OCI-LY1 (cell line): ENCODE measurements around the gene TTC27.
"Not testable (repeated sequence)": the region's sequence is repeated elsewhere in the genome, so short reads cannot be mapped to it uniquely, and the experiment has no call there.

Experiments
- H2AFZ ChIP-seq: fragments of 200-600 bp; sonication (generic), shearing (Covaris generic); 2 replicates; pipeline ENCODE4 v1.6.0; 2014; ENCODE audit warnings: antibody characterized with exemption, mild to moderate bottlenecking, low read length
- H3F3A ChIP-seq: fragments of 200-600 bp; sonication (generic), shearing (Covaris generic); 2 replicates; pipeline ENCODE4 v1.6.0; 2014; ENCODE audit warnings: mild to moderate bottlenecking, antibody characterized with exemption, low read length, moderate library complexity; ENCODE audit not compliant: insufficient read depth
- H3K27ac ChIP-seq: fragments of 200-600 bp; sonication (generic); 2 replicates; pipeline ENCODE4 v1.5.1; 2014; ENCODE audit warnings: low read length, mixed run types, mild to moderate bottlenecking, low read depth; ENCODE audit not compliant: poor library complexity, severe bottlenecking
- H3K27me3 ChIP-seq: fragments of 200-600 bp; sonication (generic); 2 replicates; pipeline ENCODE4 v1.6.0; 2014; ENCODE audit warnings: antibody characterized with exemption, mild to moderate bottlenecking, low read length, moderate library complexity; ENCODE audit not compliant: insufficient read depth
- H3K36me3 ChIP-seq: fragments of 200-600 bp; sonication (generic); 2 replicates; pipeline ENCODE4 v1.6.1; 2014; ENCODE audit warnings: mild to moderate bottlenecking, antibody characterized with exemption, low read length, moderate library complexity, mixed read lengths; ENCODE audit not compliant: insufficient read depth
- H3K4me1 ChIP-seq: fragments of 200-600 bp; sonication (generic); 2 replicates; pipeline ENCODE4 v1.5.1; 2014; ENCODE audit warnings: mild to moderate bottlenecking, low read length, moderate library complexity; ENCODE audit not compliant: insufficient read depth, severe bottlenecking
- H3K4me2 ChIP-seq: fragments of 200-600 bp; sonication (generic), shearing (Covaris generic); 2 replicates; pipeline ENCODE4 v1.6.1; 2014; ENCODE audit warnings: low read length
- H3K4me3 ChIP-seq: fragments of 200-600 bp; sonication (generic); 2 replicates; pipeline ENCODE4 v1.5.1; 2014; ENCODE audit warnings: low read length, low read depth, mild to moderate bottlenecking, mixed read lengths; ENCODE audit not compliant: poor library complexity, severe bottlenecking
- H3K79me2 ChIP-seq: fragments of 200-600 bp; shearing (Covaris generic); 2 replicates; pipeline ENCODE4 v1.6.1; 2016; ENCODE audit warnings: mixed run types, low read length, mixed read lengths; ENCODE audit not compliant: insufficient read depth
- H3K9ac ChIP-seq: fragments of 200-600 bp; sonication (generic), shearing (Covaris generic); 2 replicates; pipeline ENCODE4 v1.6.1; 2014; ENCODE audit warnings: mild to moderate bottlenecking, low read length, mixed read lengths
- H3K9me2 ChIP-seq: fragments of 200-600 bp; sonication (generic), shearing (Covaris generic); 2 replicates; pipeline ENCODE4 v1.6.1; 2014; ENCODE audit warnings: low read depth, mild to moderate bottlenecking, low read length, mixed read lengths
- H3K9me3 ChIP-seq: fragments of 200-600 bp; shearing (Covaris generic); 2 replicates; pipeline ENCODE4 v1.6.1; 2014; ENCODE audit warnings: low read length, mixed read lengths
- H4K20me1 ChIP-seq: fragments of 200-600 bp; sonication (generic), shearing (Covaris generic); 2 replicates; pipeline ENCODE4 v1.6.0; 2016; ENCODE audit warnings: mild to moderate bottlenecking, low read length; ENCODE audit not compliant: insufficient read depth
- CTCF ChIP-seq: fragments of 200-600 bp; sonication (generic), shearing (Covaris generic); IDR thresholded peaks from 2 replicates; pipeline ENCODE4 v1.5.1; 2017; ENCODE audit warnings: mild to moderate bottlenecking, antibody characterized with exemption, low read length, moderate library complexity, mixed read lengths
- EZH2 ChIP-seq: fragments of 200-600 bp; sonication (generic), shearing (Covaris generic); IDR thresholded peaks from 2 replicates; pipeline ENCODE4 v1.8.0; 2017; ENCODE audit warnings: borderline replicate concordance, mixed run types, mild to moderate bottlenecking, antibody characterized with exemption, low read length, moderate library complexity, mixed read lengths

TTC27 gene

GRCh38 chr2:32723467-32724079 is 95.7 kb downstream of the TTC27 start:
- H3K4me3 ChIP-seq: no peak overlapping the region
- 0 out of 2 replicates have a peak, but pooled peaks cover 7% of the 10 kb centered on the region for H3K9me3 ChIP-seq
- H3K27ac ChIP-seq: no peak overlapping the region
- peaks cover 14% of the 10 kb centered on the region for H3K36me3 ChIP-seq
- H3K4me1 ChIP-seq: no peaks in the 10 kb centered on the region
- H4K20me1 ChIP-seq: no peaks in the 10 kb centered on the region
- no peaks in the 10 kb centered on the region for H3F3A ChIP-seq
- H3K9ac ChIP-seq: no peak overlapping the region
- no peaks in the 10 kb centered on the region for H3K79me2 ChIP-seq
- no peak overlapping the region for H2AFZ ChIP-seq
- no peaks in the 10 kb centered on the region for H3K27me3 ChIP-seq
- TF ChIP-seq EZH2 (no peak), CTCF (no peak)
- no peaks in the 10 kb centered on the region for H3K9me2 ChIP-seq
- no peak overlapping the region for H3K4me2 ChIP-seq

DNA sequence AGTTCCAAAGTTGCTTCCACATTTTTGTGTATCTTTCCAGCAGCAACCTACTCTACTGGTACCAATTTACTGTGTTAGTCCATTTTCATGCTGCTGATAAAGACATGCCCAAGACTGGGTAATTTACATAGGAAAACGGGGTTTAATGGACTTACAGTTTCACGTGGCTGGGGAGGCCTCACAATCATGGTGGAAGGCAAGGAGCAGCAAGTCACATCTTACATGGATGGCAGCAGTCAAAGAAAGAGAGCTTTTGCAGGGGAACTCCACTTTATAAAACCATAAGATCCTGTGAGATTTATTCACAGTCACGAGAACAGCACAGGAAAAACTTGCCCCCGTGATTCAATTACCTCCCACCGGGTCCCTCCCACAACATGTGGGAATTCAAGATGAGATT is 98.8 kb downstream of the TTC27 start:
- not testable (repeated sequence) for H3K9ac ChIP-seq, H4K20me1 ChIP-seq, H3K27me3 ChIP-seq, H3K79me2 ChIP-seq, H3K9me3 ChIP-seq, H3K4me2 ChIP-seq, H2AFZ ChIP-seq, H3K9me2 ChIP-seq, H3F3A ChIP-seq, H3K4me3 ChIP-seq, H3K4me1 ChIP-seq, H3K27ac ChIP-seq
- H3K36me3 ChIP-seq: peaks cover 13% of the 10 kb centered on the region

GRCh38 chr2:32727157-32727556 is 99.3 kb downstream of the TTC27 start:
- H3K9me3 ChIP-seq: 0 out of 2 replicates have a peak, but pooled peaks cover 7% of the 10 kb centered on the region
- H3K27ac ChIP-seq: no peak overlapping the region
- no peaks in the 10 kb centered on the region for H3K79me2 ChIP-seq
- no peaks in the 10 kb centered on the region for H3F3A ChIP-seq
- H3K4me3 ChIP-seq: no peak overlapping the region
- H3K9me2 ChIP-seq: no peaks in the 10 kb centered on the region
- H3K27me3 ChIP-seq: no peaks in the 10 kb centered on the region
- no peaks in the 10 kb centered on the region for H3K4me1 ChIP-seq
- H4K20me1 ChIP-seq: no peaks in the 10 kb centered on the region
- no peak for TF ChIP-seq CTCF
- no peak for TF ChIP-seq EZH2
- no peak overlapping the region for H3K4me2 ChIP-seq
- H2AFZ ChIP-seq: no peak overlapping the region
- H3K36me3 ChIP-seq: peaks cover 9% of the 10 kb centered on the region
- no peak overlapping the region for H3K9ac ChIP-seq

GRCh38 chr2:32730958-32731357 is 103.1 kb downstream of the TTC27 start:
- not testable (repeated sequence) for H3K79me2 ChIP-seq, H2AFZ ChIP-seq, H3K27ac ChIP-seq, H3K9ac ChIP-seq, H3F3A ChIP-seq, H3K4me2 ChIP-seq, H3K27me3 ChIP-seq, H3K9me3 ChIP-seq, H3K4me1 ChIP-seq, H3K36me3 ChIP-seq, H3K4me3 ChIP-seq, H4K20me1 ChIP-seq, H3K9me2 ChIP-seq
